GM18505 (cell line): ENCODE data around the gene NCAPH2.
"Not testable (repeated sequence)": the region's sequence is repeated elsewhere in the genome, so short reads cannot be mapped to it uniquely, and the experiment has no call there.

Source experiments
- ATAC-seq: cut with Tn5 transposase; IDR thresholded peaks from one replicate; pipeline ENCODE4 v1.9.1; 2021; ENCODE audit not compliant: unreplicated experiment
- POLR2A ChIP-seq: IDR thresholded peaks from 4 replicates; pipeline ENCODE4 v1.6.1; 2011; ENCODE audit warnings: borderline replicate concordance; ENCODE audit not compliant: insufficient read depth, insufficient read length; ENCODE audit errors: extremely low read depth

Gene NCAPH2

DNA sequence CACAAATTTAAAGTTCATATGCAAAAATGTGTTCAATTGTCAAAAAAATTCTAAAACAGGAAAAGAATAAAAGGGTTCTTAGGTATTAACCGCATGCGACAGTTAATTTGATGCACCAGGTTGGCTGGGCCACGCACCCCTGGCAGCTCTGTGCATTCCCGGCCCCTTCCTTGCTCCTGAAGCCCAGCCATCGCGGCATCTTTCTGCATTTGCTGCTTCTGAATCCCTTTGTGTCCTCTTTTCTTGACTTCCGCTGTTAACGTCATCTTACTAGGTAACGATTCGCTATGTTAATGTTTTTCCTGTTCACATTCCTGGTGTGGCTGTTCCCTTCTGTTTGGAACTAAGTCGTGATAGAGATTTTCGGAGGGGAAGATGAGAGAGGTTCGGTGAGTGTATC, 29.7 kb downstream of the NCAPH2 start:
- no peak for ATAC-seq
- no peak for TF ChIP-seq POLR2A

DNA sequence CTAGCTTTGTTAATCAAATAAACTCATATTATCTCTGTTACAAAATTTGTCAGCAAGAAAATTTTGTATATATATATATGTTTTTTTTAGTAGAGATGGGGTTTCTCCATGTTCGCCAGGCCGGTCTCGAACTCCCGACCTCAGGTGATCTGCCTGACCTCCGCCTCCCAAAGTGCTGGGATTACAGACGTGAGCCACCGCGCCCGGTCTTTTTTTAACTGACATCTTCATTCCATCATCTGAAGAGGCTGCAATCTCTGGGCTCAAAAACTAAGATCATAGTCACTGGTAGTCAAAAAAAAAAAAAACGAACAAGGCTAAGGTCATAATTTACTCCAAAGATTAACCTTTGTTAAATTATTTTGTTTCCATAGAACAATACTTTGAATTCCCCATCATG, 32.4 kb downstream of the NCAPH2 start:
- ATAC-seq, result no peak
- TF ChIP-seq POLR2A, result no peak

DNA sequence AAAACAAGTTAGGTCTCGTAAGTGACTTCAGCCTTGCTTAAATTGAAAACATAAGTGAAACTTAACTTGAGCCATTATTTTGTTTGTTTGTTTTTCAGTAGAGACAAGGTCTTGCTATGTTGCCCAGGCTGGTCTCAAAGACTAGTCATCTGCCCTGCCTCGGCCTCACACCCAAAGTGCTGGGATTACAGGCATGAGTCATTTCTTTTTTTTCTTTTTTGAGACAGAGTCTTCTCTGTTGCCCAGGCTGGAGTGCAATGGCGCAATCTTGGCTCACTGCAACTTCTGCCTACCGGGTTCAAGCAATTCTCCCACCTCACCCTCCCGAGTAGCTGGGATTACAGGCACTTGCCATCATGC, 33.6 kb downstream of the NCAPH2 start:
- TF ChIP-seq POLR2A, result peak; percentile 28
- not testable (repeated sequence) for ATAC-seq

DNA sequence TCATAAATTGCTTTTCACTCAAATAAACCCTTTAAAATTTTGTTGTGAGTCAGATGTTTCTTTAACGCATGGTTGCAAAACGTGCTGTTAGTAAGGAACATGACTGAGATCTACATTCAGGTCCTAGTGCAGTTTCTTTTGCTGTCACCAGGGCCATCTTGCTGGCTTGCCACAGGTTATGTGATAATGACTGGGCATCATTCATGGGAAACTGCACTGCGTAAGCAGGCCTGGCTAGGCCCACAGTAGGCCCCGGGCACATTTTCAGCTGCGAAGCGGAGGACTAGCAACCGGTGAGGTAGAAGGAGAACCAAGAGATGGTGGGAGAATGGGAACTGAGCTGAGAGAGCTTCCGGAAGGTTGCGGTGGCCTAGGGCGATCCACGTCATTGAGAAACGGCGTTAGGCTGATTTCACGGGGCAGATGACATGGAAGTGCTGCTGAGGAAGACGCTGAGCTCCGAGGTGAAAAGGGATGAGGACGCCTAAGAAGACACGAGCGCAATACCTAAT, 34.4 kb downstream of the NCAPH2 start:
- ATAC-seq, result no peak
- TF ChIP-seq POLR2A, result peak; percentile 62

DNA sequence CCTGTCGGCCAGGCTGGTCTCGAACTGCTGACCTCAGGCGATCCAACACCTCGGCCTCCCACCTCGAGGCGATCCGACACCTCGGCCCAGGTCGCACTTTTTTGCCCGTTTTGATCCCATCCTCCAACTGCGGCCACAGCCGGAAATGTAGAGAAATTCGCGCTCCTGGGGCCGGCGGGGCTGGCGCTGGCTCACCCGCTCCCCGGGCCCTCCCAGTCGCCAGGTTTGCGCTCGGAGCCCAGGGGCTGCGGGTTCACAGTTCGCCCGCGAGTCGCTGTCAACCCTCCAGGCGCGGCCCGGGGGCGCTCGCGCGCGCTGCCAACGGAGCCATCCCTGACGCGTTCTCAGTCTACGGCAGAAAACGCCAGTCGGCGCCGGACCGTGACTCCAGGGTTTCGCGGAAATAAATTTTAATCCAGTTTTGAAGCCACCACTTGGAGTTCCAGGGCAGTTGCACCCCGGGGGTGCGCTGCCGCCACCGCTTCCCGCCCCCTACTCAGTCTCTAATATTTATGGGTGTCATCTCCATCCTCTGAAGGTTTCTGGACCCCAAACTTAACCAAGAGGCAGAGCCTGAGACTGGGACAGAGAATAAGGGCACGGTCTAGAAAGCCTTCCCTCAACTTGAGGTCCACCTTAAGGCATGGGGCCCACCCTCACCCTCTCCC, 36.2 kb downstream of the NCAPH2 start:
- TF ChIP-seq POLR2A, result no peak
- no peak for ATAC-seq

DNA sequence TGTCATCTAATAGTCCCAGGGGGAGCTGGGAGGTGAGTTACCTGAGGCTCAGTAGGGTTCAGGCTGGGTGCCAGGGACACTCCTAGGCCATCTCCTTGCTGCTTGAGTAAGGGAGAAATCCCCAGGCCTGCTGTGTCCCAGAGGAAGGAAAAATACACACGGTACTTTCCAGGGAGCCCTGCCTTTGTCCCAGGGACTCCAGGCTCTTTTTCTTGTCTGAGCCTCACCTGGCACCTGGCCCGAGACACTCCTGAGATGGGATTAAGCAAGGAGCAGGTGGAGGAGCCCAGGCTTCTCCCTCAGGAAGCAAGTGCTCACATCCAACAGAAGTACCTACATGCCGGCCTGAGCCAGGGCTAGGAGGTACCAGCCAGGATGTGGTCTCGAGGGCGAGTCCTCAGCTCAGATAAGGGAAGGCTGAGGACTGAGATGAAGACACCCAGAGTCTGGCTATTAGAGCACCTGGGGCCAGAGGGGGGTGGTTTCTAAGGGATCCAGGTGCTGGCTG, 36.8 kb downstream of the NCAPH2 start:
- no peak for ATAC-seq
- no peak for TF ChIP-seq POLR2A

DNA sequence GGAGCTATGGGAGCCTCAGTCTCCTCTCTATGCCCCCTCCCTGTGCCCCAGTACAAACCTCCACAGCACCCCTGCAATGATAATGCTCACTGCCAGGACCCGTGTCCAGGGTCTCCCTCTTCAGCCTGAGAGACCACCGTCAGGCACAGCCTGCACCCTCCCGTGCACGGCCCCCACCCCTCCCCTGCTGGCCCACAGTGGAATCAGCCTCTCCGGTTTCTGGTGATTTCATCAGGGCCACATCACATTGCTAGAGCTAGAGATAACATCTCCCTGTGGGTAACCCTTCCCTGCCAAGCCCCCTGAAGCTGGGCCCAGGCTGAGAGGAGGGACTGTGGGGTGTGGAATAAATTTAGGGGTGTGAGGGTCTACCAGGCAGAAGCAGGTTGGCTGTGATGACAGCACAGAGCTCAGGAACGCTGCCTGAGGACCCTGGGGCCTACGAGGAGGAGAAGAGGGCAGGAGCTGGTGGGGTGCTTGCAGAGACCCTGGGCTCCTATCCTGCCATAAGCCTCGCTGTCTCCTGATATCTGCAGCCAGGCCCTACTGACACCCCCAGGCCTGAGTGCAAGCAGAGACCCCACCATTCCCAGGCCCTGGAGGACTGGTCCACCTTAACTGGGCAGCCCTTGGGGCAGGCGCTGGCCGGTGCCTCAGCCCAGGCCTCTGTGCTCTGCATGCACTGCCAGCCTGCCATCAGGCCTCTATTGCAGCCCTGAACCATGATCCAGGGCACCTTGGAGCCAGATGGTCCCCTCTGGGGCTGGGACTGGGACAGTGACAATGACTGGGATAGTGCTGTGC, 37.7 kb downstream of the NCAPH2 start, which contains the start of gene KLHDC7B:
TSS of gene KLHDC7B (plus strand) at position 378 of the 804 bp plus-strand sequence. CDS start at position 723, 345 bp downstream.
- no peak for TF ChIP-seq POLR2A
- no peak for ATAC-seq

DNA sequence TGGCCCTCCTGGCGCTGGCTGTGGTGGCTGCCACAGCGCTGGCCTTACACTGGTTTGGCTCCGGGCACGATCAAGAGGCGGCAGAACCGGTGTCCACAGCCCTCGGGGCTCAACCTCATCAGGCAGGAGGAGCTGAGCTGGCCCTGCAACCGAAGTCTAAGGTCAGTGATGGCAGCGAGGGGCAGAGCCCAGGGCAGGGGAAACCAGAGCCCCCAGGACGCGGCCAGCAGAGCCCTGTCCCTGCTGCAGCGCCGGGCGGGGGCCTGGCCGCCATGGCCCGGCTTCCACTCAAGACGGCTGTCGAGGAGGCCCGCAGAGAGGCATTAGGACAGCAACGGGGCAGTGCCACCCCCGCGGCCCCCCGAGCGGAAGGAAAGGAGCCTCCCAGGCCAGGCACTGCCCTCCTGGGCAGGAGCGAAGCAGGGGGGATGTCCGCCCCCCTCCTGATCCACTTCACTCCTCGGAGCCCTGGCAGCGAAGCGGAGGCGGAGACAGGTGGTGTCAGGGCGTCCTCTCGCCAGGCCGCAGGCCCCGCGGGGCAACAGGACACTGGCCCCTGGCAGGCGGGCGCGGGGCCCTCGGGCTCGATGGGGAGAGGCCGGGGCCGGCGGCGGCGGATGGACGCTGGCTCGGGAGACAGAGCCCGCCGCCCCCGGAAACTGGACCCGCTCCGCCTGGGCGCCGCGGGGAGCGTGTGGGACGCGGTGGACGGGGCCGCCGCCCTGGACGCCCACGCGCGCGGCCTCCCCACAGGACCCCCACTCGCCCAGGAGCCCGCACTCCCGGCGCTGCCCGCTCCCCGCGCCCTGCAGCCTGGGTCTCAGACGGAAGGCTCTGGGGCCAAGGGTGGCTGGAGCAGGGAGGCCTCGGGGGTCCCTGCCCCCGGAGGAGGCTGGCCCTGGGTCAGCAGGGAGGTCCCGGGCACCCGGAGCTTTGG, 38.6 kb downstream of the NCAPH2 start:
- TF ChIP-seq POLR2A, result no peak
- no peak for ATAC-seq

DNA sequence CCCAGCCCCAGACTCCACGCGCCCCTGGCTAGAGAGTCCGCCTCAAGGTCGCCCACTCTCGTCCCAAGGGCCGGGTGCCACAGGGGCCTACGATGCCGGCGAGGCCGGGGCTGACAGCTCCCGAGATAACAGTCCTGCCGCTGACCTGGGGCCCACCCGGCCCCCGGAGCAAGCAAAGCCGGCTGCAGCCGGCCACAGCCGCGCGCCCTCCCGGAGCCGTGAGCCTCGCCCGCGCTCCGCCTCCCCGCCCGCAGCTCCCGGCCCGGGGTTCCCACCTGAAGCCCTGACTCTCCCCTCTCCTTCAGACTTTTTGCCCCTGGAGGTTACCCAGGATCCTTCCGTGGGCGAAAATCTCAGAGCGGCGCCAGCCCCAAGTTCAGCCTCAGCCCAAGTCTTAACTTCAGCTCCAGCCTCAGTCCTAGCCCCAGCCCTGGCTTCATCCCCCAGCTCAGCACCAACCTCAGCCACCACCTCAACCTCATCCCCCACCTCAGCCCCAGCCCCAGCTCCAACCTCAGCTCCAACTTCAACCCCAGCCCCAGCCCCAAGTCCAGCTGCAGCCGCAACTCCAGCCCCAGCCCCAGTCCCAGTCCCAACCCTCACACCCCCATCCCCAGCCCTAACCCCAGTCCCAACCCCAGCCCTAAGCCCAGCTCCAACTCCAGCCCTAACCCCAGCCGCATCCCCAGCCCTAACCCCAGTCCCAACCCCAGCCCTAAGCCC, 39.4 kb downstream of the NCAPH2 start:
- no peak for ATAC-seq
- no peak for TF ChIP-seq POLR2A

DNA sequence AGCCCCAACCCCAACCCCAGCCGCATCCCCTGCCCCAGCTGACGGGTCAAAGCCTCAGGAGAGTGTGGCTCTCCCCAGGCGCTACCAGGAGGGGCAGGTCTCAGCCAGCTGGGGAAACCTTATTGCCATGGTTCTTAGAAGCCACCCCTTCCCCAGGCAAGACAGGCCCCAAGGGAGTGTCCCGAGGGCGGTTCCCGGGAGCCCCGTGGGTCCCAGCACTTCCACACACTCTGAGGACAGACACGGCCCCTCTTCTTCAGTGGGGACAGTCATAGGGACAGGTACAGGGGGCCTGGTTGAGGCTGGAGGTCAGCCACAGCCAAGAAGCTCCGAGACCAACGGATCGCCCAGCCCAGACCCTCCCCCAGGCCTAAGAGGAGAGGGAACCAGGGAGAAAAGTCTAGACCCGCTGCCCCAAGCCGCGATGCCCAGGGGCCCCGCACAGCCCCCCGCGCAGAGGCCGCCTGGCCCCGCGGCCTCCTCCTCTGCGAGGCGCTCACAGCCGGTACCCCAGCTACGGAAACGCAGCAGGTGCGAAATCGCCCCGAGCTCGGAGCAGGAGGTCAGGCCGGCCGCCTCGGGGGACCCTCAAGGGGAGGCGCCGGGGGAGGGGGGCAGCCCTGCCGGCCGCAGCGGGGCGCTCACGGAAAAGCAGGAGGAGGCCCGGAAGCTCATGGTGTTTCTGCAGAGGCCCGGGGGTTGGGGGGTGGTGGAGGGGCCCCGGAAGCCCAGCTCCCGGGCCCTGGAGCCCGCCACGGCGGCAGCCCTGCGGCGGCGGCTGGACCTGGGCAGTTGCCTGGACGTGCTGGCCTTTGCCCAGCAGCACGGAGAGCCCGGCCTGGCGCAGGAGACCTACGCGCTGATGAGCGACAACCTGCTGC, 40.3 kb downstream of the NCAPH2 start:
- TF ChIP-seq POLR2A, result peak; percentile 55
- no peak for ATAC-seq
